ENCODE data around the gene MINDY2. TPM values are rescaled to one million over a fixed set of nuclear protein-coding genes. Genes with fewer than 3 reads are reported as not detected.
A peak's percentile ranks its signal among the peaks of the same experiment; 100 is the strongest.
"Not testable (repeated sequence)": the region's sequence is repeated elsewhere in the genome, so short reads cannot be mapped to it uniquely, and the experiment has no call there.

The MINDY2 gene
- total RNA-seq, 4 donors from 2014 or later = 7.4 to 12.7 (median 10.4) TPM

GRCh38 chr15:58840048-58840447 lies 68.9 kb downstream of the MINDY2 start:
- Histone ChIP-seq H3K4me3 (no peak overlapping the region), H3K27ac (no peak overlapping the region), H3K27me3 (no peaks in the 10 kb centered on the region), H3K36me3 (no peaks in the 10 kb centered on the region), H3K9me3 (no peaks in the 10 kb centered on the region), H3K4me1 (no peaks in the 10 kb centered on the region)
- DNase-seq = no peak
- TF ChIP-seq POLR2A (IDR thresholded peaks at IDR 0.05) = no peak
- TF ChIP-seq CTCF (IDR thresholded peaks at IDR 0.05) = no peak

- no peaks in the 10 kb centered on the region for H3K9me3 ChIP-seq
- no peak overlapping the region for H3K4me3 ChIP-seq
- H3K27ac ChIP-seq = no peak overlapping the region
- no peak for DNase-seq
- no peaks in the 10 kb centered on the region for H3K4me1 ChIP-seq
- H3K27me3 ChIP-seq = no peaks in the 10 kb centered on the region
- peaks cover 0 to 5% (median 4%) of the 10 kb centered on the region in 3 donors for H3K36me3 ChIP-seq
- TF ChIP-seq CTCF (IDR thresholded peaks at IDR 0.05) = no peak
- TF ChIP-seq POLR2A (IDR thresholded peaks at IDR 0.05) = no peak
These were observed 71.8 kb downstream of the MINDY2 start for GRCh38 chr15:58842713-58843396.

GRCh38 chr15:58851205-58851604 lies 80.1 kb downstream of the MINDY2 start:
- DNase-seq, H3K27ac ChIP-seq, H3K27me3 ChIP-seq, H3K4me1 ChIP-seq, H3K4me3 ChIP-seq, H3K9me3 ChIP-seq: not testable (repeated sequence)
- H3K36me3 ChIP-seq = peaks cover 0 to 41% (median 0%) of the 10 kb centered on the region in 3 donors

- Histone ChIP-seq H3K4me3 (no peak overlapping the region), H3K9me3 (no peaks in the 10 kb centered on the region), H3K27me3 (no peaks in the 10 kb centered on the region), H3K27ac (no peak overlapping the region), H3K36me3 (peaks cover 0 to 41% (median 0%) of the 10 kb centered on the region in 3 donors), H3K4me1 (no peaks in the 10 kb centered on the region)
- peak in 4 of 6 experiments; percentile 14 to 55 (median 49) for TF ChIP-seq CTCF (IDR thresholded peaks at IDR 0.05)
- TF ChIP-seq POLR2A (IDR thresholded peaks at IDR 0.05) = no peak
- DNase-seq = no peak
These were observed 81.2 kb downstream of the MINDY2 start for GRCh38 chr15:58852347-58852746.

GRCh38 chr15:58854593-58854992 lies 83.5 kb downstream of the MINDY2 start:
- H3K27ac ChIP-seq = no peak overlapping the region
- TF ChIP-seq POLR2A (IDR thresholded peaks at IDR 0.05) (no peak), CTCF (IDR thresholded peaks at IDR 0.05) (no peak)
- peaks cover 0 to 22% (median 0%) of the 10 kb centered on the region in 3 donors for H3K36me3 ChIP-seq
- no peaks in the 10 kb centered on the region for H3K4me1 ChIP-seq
- no peak overlapping the region for H3K4me3 ChIP-seq
- no peaks in the 10 kb centered on the region for H3K9me3 ChIP-seq
- H3K27me3 ChIP-seq = no peaks in the 10 kb centered on the region
- no peak for DNase-seq

- Histone ChIP-seq H3K27ac (no peak overlapping the region), H3K36me3 (peaks cover 0 to 19% (median 0%) of the 10 kb centered on the region in 3 donors), H3K9me3 (no peaks in the 10 kb centered on the region), H3K27me3 (no peaks in the 10 kb centered on the region), H3K4me1 (no peaks in the 10 kb centered on the region), H3K4me3 (no peak overlapping the region)
- TF ChIP-seq POLR2A (IDR thresholded peaks at IDR 0.05) (no peak), CTCF (IDR thresholded peaks at IDR 0.05) (no peak)
- DNase-seq = no peak
These were observed 85.0 kb downstream of the MINDY2 start for GRCh38 chr15:58856086-58856485.

- not testable (repeated sequence) for H3K27me3 ChIP-seq, H3K4me1 ChIP-seq, H3K4me3 ChIP-seq, H3K27ac ChIP-seq, DNase-seq, H3K9me3 ChIP-seq
- peaks cover 0 to 17% (median 0%) of the 10 kb centered on the region in 3 donors for H3K36me3 ChIP-seq
These were observed 85.5 kb downstream of the MINDY2 start for GRCh38 chr15:58856621-58857020.
